SU-DHL-6 (cell line): ENCODE results near the gene PKDREJ.

Experiments
- EZH2phosphoT487 ChIP-seq: fragments of 200-600 bp; sonication (generic), shearing (Covaris generic); conservative IDR thresholded peaks from 2 replicates; pipeline ENCODE4 v1.6.1; 2018; ENCODE audit warnings: mild to moderate bottlenecking, antibody characterized with exemption, low read length, moderate library complexity, mixed read lengths
- TF ChIP-seq, protein P1 (sequence below): fragments of 200-600 bp; sonication (generic); IDR thresholded peaks from one replicate; pipeline ENCODE4 v1.5.1; 2017; ENCODE audit warnings: antibody characterized with exemption, mild to moderate bottlenecking, low read length, moderate library complexity; ENCODE audit not compliant: insufficient read depth, poor library complexity, severe bottlenecking

- TF ChIP-seq, protein P1, sequence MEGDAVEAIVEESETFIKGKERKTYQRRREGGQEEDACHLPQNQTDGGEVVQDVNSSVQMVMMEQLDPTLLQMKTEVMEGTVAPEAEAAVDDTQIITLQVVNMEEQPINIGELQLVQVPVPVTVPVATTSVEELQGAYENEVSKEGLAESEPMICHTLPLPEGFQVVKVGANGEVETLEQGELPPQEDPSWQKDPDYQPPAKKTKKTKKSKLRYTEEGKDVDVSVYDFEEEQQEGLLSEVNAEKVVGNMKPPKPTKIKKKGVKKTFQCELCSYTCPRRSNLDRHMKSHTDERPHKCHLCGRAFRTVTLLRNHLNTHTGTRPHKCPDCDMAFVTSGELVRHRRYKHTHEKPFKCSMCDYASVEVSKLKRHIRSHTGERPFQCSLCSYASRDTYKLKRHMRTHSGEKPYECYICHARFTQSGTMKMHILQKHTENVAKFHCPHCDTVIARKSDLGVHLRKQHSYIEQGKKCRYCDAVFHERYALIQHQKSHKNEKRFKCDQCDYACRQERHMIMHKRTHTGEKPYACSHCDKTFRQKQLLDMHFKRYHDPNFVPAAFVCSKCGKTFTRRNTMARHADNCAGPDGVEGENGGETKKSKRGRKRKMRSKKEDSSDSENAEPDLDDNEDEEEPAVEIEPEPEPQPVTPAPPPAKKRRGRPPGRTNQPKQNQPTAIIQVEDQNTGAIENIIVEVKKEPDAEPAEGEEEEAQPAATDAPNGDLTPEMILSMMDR: no peak
- TF ChIP-seq EZH2phosphoT487: no peak
These were observed 11.9 kb downstream of the PKDREJ start for GRCh38 chr22:46251266-46251665.
